GM19395 (cell line): Measurements from ENCODE around the gene PCAT7.
"Not testable (repeated sequence)": the region's sequence is repeated elsewhere in the genome, so short reads cannot be mapped to it uniquely, and the experiment has no call there.

Experiments used
- ATAC-seq: cut with Tn5 transposase; IDR thresholded peaks from one replicate; pipeline ENCODE4 v1.9.1; 2021; ENCODE audit warnings: mild to moderate bottlenecking, moderate library complexity; ENCODE audit not compliant: unreplicated experiment

PCAT7 gene

DNA sequence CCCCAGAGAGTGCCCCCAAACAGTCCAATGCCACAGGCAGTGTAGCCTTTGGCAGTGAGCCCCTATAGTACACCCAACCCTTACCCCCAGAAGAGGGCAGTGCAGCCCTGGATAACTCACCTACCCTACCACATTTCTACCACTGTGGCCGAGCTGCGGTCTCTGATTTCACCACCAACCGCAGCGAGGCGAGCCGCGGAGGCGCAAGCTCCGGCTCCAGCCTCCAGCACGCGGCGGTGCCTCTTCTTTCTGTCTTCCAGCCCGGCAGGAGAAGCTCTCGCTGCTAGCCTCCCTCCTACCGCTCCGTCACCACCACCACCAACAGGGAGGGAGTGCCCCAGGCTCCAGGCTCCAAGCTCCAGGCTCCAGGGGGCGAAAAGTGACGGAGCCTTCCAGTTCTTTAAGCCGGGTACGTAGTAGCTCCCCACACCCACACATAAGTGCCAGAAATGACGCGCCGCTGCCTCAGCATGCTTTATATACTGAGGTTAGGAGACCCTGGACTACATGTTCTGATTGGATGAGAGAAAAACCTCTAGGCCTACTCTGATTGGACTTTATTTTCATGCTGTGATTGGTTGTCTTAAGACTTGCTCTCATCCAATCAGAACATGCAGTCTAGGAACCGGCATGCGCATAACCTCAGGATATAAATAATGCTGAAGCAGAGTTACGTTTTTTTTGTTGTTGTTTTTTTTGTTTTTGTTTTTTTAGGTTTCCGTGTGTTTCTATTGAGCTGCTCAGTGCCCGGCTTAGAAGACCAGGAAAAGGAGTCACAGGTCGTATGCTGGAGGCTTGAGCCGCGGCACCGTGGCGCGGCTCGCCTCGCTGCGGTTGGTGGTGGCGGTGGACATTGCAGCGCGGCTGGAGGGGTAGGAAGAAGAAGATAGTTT is at the start of gene PCAT7:
Gene PCAT7 (plus strand): TSS at position 645 of the 893 bp plus-strand sequence.
- ATAC-seq, result no peak

DNA sequence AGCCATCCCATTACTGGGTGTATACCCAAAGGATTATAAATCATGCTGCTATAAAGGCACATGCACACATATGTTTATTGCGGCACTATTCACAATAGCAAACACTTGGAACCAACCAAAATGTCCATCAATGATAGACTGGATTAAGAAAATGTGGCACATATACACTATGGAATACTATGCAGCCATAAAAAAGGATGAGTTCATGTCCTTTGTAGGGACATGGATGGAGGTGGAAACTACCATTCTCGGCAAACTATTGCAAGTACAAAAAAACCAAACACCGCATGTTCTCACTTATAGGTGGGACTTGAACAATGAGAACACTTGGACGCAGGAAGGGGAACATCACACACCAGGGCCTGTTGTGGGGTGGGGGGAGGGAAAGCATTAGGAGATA is 48.5 kb upstream of the PCAT7 start:
- not testable (repeated sequence) for ATAC-seq

DNA sequence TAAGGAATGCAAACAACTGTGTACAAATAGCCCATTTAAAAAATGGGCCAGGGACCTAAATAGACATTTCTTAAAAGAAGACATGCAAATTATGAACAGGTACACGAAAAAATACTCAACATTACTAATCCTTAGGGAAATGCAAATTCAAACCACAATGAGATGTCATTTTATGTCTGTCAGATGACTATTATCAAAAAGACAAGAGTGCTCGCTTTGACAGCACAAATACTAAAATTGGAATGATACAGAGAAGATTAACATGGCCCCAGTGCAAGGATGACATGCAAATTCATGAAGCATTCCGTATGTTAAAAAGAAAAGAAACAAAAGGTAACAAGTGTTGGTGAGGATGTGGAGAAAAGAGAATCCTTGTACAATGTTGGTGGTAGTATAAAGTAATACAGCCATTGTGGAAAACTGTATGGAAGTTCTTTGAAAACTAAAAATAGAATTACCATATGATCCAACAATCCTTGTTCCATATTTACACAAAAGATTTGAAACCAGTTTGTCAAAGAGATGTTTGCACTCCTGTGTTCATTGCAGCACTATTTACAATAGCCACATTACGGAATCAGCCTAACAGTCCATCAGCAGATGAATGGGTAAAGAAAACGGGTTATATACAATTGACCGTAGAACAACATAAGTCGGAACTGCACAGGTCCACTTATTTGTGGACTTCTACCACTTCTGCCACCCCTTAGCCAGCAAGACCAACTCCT is 47.2 kb upstream of the PCAT7 start:
- no peak for ATAC-seq

DNA sequence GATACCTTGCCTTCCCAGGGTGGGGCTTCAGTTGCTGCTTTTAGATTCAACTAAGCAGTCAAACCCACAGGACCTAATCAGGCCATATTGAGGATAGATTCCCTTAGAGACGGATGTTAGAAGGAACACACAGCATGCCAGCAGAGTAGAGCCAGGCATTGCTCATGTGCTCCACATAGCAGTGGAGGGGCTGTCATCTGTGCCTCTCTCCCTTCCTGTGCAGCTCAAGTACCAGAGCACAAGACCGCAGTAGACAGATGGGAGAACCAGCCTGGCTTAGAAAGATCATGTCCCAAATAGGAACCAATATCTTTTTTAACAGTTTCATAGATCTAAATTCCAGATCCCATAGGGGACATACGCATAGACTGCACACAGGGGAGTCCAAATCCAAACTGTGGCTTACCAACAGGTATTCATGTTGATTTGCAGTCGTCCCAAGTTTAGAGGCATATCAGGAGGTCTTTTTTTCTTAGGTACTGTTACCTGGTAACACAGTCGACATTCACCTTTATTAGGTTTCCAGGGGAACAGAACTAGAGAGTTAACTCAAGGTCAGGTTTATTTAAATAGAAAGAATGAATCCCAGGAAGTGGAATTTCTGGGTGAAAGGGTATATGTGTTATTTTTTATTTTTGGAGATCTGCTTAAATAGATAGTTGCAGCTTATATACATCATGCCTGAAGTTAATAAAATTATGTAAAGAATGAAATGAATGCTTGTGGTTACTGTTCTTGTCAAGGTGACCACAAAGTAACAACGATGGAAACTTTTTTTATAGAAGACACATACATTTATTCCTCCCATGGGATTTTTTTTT is 43.5 kb upstream of the PCAT7 start:
- ATAC-seq, result no peak

DNA sequence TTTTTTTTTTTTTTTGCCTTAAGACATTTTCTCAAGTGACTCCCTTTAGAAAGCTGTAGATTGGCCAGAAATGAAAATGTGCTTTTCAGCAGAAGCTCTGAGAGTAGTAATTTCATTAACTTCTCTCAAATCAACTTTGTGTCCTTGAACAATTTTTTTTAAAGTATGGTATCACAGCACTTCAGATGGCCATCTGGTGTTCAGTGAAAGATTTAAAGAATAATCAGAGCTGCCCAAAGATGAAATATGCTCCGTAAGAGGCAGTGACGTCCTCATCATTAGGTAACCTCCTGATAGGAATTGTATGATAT is 43.0 kb upstream of the PCAT7 start:
- ATAC-seq, result no peak

DNA sequence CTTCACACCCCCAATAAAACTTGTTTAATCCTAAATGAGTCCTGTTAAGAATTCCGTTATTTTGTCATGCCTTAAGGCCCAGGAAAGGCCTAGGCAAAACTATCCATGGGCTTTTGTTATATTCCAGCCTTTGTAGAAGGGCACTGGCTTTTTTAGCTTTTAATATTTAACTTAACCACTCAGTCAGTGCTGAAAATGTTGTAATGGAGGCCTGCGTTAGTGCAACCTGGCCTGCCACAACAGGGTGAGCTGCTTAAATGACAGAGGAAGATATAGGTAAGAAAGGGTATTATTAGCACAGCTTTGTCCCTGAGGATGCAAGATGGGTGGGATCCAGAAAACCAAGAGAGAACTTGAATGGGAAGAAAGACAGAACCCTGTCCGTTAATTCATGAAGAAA is 40.2 kb upstream of the PCAT7 start:
- ATAC-seq, result no peak

DNA sequence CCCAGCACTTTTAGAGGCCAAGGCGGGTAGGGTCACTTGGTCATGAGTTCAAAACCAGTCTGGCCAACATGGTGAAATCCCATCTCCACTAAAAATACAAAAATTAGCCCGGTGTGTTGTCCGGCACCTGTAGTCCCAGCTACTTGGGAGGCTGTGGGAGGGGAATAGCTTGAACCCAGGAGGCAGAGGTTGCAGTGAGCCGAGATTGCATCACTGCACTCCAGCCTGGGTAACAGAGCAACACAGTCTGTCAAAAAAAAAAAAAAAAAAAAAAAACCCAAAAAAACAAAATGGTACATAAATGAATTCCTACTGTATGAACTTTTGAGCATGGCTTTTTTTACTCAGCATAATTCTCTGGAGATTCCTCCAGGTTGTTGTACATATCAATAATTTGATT is 37.6 kb upstream of the PCAT7 start:
- ATAC-seq, result no peak

DNA sequence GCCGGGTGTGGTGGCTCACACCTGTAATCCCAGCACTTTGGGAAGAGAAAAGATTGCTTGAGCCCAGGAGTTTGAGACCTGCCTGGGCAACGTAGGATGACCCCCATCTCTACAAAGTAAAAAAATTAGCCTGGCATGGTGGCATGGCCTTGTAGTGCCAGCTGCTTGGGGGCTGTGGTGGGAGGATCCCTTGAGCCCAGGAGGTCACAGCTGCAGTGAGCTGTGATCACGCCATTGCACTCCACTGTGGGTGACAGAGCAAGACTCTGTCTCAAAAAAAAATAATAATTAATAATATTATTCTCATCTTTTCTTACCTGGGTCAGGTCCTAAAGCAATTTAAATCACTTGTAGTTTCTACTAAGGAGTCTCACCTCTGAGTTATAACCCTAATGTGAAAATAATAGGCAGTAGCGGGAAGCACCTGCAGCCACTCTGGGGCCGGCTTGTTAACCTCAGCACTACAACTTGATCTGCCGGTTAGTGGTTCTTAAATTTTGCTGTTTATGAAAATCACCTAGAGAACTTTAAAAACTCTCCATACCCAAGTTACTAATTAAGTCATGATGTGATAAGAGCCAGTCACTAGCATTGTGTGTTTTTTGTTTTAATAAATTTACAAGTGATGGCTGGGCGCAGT is 29.4 kb upstream of the PCAT7 start:
- ATAC-seq, result no peak

DNA sequence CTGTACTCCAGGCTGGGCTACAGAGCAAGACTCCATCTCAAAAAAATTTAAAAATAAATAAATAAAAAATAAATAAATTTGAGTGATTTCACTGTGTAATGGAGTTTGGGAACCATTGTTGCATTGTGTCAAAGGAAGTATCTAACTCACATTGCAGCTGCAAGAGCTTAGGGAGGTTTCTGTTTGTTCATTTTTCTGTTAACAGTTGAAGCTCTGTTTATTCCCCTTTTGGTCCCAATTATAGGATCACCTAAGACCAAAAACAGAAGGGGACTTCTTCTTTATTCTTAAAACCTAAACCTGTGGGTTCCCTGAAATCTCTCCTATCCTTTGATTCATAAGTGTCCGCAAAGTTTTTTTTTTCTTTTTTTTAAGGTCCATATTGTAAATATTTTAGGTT is 28.6 kb upstream of the PCAT7 start:
- ATAC-seq, result no peak

DNA sequence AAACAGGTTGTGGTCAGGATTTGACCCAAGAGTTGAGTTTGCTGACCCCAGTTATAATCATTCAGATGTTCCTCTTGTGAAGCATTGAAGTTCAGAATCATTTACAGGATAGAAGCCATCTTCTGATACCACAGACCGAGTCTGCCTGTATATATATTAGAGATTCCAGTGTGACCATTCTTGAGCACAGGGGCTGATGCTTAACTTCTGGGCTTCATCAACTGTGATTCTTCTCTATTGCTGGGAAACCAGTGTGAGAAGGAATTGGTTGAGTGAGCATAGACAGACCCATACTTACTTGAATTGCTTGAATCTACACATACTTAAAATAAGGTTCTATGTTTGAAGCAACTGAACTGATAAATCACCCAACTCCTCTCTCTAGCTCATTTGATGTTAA is 27.9 kb upstream of the PCAT7 start:
- ATAC-seq, result no peak

DNA sequence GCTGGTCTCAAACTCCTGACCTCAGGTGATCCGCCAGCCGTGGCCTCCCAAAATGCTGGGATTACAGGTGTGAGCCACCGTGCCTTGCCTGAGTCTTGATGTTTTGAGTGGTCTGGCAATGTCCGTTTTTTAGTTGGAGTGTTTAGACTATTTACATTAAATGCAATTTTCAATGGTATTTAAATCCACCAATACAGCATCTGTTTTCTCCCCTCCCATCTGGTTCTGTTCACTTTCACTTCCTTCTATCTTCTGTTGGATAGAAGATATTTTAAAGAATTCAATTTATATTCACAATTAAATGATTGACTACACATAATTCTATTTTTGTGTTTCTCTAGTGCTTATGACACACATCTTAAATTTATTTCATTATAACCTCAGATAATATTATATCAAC is 26.0 kb upstream of the PCAT7 start:
- no peak for ATAC-seq

DNA sequence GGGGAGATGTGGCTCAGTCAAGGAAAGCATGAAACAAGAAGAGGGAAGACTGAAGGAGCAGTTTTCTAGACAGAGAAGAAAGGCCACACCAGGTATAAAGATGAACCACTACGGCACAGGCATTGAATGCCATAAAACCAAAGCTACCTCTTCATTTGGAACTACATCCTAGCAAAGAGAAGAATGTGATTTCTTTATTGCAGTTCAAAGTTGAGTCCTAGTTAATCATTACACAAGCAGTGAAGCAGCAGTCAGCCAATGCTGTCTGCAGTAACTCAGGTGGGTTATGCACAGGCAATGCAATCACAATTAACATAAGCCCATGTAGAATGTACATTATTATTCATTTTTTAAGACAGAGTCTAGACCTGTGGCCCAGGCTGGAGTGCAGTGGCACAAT is 21.7 kb upstream of the PCAT7 start:
- no peak for ATAC-seq

DNA sequence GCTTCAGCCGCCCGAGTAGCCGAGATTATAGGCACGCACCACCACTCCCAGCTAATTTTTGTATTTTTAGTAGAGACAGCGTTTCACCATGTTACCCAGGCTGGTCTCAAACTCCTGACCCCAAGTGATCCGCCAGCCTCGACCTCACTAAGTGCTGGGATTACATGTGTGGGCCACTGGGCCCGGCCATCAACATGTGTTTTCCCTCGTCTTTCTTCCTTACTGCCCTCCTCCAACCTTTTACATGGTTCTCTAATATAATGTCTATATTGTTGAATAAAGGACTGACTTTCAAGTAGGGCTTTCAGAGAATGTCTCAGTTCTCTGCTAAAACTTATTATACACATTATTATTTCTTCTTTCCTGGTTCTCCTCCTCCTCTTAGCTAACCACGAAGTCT is 21.3 kb upstream of the PCAT7 start:
- ATAC-seq, result no peak

DNA sequence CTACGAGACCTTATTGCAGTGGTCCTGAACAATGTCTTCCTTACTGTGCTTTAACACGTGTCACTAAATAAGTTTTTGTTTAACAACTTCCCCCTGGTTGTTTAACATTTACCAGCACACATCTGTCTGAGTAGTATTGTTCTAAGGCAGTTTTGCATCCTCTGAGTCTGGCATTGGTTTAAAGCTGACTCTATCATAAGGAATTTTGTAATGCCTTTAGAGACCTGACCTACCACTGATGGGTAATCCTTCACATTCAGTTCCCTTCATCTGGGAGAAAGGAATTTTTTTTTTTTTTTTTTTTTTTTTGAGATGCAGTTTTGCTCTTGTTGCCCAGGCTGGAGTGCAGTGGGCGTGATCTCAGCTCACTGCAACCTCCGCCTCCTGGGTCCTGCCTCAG is 20.0 kb upstream of the PCAT7 start:
- no peak for ATAC-seq

DNA sequence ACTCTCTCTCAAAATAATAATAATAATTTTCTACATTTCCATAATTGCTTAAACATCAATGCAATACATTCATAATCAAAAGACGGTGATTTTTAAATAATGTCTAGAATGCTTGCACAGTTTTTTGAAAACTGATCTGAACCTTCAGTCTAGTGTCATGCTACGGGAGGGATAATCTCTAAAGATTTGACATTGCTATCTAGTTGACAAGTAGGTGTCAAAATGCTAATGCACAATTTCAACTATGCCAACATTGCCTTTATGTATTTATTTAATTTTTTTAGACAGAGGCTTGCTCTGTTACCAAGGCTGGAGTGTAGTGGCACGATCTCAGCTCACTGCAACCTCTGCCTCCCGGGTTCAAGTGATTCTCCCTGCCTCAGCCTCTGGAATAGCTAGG is 16.0 kb upstream of the PCAT7 start:
- no peak for ATAC-seq

DNA sequence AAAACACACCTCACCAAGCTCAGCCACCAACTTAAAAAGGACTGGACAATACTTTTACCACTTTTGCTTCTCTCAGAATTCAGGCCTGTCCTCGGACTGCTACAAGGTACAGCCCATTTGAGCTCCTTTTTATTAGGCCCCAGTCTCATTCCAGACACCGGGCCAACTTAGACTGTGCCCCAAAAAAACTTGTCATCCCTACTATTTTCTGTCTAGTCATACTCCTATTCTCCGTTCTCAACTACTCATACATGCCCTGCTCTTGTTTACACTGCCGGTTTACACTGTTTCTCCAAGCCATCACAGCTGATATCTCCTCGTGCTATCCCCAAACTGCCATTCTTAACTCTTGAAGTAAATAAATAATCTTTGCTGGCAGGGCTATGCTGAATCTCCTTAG is 10.5 kb upstream of the PCAT7 start:
- ATAC-seq, result not testable (repeated sequence)

DNA sequence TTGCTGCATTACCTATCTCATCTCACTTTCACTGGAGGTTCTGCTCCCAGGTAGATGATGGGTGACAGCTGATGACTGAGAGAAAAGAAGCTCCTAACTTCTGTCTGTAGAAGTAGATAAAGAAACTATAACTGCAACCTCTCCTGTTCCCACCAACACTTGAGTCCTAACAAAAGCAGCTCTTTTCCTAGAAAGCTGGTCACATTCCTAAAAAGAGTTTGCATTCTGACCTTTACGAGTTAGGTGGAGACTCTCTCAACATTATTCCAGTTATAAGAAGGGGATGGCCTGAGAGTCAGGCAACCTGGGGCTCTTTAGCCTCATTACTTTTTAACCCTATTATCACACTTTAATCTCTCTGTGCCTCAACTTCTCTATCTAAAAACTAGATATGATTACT is 8.9 kb upstream of the PCAT7 start:
- ATAC-seq, result no peak

DNA sequence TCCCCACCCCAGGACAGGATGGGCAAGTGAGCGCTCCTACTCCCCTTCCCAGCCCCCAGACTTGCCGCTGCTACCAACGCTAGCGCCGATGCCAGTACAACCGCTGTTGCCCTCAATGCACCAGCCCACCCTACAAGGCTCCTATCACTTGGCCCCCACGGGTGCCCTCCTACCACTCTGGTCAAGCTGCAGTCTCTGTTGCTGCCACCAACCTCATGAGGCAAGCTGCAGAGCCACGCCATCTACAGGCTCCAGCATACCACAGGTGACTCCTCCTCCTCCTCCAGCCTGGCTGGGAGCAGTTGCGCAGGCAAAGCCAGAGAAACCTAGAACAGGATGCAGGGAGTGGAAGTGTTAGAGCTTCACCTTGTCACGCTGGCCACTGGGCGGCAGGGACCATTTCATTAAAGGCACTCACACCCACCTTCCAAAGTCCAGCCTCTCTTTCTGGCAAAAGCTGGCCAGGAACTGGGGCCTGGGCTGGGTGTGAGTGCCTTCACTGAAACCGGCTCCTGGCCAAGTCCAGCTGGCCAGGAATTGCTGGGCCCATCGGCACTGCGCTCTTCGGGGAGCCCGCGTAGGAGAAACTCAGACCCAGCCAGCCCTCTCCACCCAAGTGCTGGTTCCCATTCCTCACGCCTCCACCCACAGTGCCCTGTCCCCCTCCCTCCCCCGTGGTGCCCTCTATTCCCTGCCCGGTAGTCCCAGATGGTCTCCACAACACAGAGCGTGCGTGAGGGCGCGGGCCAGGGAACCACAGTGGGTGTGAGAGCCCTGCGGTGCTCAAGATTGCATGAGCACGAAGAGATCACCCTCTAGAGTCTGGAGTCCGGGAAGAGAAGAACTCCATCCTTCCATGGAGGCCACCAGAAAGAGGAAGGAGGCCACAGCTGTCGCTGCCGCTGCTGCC is 1.6 kb upstream of the PCAT7 start:
- ATAC-seq, result no peak

DNA sequence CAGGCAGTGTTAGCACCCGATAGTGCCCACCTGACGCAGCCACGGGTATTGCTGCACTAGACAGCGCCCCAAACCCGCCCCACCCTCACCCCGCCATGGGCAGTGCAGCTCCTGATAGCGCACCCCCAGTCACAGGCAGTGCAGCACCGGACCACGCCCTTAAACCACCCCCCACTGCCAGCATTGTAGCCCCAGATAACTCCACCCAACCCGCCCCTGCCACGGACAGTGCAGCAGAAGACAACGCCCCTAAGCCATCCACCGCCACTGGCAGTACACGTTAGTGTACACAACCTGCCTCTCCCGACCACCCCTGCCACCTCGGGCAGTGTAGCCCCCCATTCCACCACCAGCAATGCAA is 825 bp upstream of the PCAT7 start:
- ATAC-seq, result no peak

DNA sequence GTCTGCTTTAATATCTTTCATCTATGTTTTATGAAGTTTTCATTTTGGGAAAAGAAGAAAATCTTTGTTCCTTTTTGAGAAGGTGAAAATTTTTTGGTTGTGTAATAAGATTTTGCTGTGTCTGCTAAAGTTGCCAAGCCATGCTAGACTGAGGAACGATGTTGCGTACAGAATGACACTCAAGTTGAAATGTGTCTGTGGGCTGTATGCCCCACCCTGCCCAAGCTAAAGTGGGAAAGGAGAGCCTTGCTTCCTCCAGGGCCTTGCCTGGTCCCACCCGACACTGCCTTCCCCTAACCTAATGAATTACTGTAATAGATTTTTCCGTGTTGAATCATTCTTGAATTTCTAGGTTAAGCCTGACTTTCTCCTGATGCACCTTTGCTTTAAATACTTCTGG is 2.5 kb downstream of the PCAT7 start:
- ATAC-seq, result no peak
